GM10266 (cell line): ENCODE measurements around the gene RAB40C.

Experiments
- DNase-seq: peaks from one replicate; pipeline ENCODE4 v3.0.0; 2012; ENCODE audit errors: extremely low spot score
- TF ChIP-seq, protein P1 (sequence below): IDR thresholded peaks from 2 replicates; pipeline ENCODE4 v1.5.1; 2012; ENCODE audit warnings: mild to moderate bottlenecking, low read depth; ENCODE audit not compliant: control insufficient read depth, insufficient read depth; ENCODE audit errors: missing control alignments

Gene RAB40C

DNA sequence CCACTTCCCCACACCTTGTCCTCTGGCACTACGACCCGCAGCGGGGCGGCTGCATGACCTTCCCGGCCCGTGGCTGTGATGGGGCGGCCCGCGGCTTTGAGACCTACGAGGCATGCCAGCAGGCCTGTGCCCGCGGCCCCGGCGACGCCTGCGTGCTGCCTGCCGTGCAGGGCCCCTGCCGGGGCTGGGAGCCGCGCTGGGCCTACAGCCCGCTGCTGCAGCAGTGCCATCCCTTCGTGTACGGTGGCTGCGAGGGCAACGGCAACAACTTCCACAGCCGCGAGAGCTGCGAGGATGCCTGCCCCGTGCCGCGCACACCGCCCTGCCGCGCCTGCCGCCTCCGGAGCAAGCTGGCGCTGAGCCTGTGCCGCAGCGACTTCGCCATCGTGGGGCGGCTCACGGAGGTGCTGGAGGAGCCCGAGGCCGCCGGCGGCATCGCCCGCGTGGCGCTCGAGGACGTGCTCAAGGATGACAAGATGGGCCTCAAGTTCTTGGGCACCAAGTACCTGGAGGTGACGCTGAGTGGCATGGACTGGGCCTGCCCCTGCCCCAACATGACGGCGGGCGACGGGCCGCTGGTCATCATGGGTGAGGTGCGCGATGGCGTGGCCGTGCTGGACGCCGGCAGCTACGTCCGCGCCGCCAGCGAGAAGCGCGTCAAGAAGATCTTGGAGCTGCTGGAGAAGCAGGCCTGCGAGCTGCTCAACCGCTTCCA lies 43.6 kb downstream of the RAB40C start:
- DNase-seq, result no peak
- TF ChIP-seq, protein P1, sequence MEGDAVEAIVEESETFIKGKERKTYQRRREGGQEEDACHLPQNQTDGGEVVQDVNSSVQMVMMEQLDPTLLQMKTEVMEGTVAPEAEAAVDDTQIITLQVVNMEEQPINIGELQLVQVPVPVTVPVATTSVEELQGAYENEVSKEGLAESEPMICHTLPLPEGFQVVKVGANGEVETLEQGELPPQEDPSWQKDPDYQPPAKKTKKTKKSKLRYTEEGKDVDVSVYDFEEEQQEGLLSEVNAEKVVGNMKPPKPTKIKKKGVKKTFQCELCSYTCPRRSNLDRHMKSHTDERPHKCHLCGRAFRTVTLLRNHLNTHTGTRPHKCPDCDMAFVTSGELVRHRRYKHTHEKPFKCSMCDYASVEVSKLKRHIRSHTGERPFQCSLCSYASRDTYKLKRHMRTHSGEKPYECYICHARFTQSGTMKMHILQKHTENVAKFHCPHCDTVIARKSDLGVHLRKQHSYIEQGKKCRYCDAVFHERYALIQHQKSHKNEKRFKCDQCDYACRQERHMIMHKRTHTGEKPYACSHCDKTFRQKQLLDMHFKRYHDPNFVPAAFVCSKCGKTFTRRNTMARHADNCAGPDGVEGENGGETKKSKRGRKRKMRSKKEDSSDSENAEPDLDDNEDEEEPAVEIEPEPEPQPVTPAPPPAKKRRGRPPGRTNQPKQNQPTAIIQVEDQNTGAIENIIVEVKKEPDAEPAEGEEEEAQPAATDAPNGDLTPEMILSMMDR, result no peak

DNA sequence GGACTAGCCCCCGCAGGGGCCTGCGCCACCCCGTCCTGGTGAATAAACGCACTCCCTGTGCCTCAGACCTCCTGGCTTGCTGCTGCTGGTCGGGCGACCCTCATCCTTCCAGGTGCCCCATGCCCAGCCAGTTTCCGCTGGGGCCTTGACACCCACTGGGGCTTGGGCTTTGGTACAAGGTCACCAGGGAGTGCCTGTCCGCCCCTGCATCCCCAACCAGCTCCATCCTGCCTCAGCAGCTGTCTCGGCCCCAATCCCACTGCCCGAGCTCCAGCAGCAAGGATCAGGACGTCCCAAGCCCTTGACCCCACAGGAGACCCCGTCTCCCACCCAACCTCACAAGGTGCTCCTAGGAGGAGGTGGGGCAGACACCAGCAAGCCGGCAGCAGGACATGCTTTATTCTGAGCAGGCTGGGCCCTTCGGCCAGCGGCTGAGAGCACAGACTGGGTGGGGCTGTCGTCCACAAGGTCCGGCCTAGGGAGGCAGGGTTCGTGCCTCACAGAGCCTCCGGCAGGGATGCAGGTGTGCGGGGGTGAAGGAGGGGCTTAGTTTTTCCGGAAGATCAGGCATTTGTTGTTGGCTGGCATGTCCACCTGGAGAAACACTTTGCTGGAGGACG lies 44.3 kb downstream of the RAB40C start:
- TF ChIP-seq, protein P1, result no peak
- no peak for DNase-seq

DNA sequence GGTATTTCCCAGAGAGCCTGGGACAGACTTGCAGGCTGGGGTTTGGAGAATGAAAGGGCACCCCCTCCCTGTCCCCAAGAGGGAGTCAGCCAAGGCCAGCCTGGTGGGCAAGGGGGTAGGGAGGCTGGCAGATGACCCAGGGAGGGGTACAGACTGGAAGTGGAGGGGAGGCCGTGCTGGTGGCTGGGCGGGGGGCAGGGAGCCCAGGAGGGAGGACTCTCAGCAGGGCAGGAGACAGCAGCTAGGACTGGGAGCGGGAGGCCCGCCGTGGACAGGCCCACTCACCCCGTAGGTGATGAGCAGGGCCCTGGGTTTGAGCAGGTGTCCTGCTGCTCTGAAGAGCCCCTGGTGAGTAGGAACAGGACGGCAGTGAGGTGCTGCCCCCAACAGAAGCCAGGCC lies 45.1 kb downstream of the RAB40C start:
- TF ChIP-seq, protein P1, result no peak
- DNase-seq, result no peak

DNA sequence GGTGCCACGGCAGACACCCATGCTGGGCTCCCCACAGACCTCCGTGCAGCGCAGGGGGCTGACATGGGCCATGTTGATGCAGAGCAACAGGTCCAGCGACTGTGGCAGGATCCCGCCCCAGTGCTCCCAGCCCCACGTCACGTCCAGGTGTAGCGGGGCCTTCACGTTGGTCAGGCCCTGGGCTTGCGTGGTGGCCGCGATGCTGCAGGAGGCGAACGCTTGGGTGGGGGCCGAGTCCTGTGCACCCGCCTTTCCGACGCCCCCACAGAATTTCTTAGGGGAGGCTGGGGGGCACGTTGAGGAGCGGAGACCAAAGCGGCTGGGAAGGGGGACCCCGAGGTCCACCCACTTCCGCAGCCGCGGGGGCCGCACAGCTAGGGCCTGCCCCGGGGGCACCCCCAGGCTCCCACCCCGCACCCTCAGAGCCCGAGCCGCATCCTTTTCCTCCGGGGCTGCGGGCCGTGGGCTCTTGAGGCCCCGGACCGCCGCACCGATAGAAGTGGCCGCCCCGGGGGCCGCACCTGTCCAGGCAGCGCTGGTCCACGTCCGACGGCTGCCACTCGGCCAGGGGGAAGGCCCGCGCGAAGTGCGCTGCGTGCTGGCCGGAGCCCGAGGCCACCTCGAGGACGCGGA lies 45.8 kb downstream of the RAB40C start:
- TF ChIP-seq, protein P1, result no peak
- peak; percentile 59 for DNase-seq

DNA sequence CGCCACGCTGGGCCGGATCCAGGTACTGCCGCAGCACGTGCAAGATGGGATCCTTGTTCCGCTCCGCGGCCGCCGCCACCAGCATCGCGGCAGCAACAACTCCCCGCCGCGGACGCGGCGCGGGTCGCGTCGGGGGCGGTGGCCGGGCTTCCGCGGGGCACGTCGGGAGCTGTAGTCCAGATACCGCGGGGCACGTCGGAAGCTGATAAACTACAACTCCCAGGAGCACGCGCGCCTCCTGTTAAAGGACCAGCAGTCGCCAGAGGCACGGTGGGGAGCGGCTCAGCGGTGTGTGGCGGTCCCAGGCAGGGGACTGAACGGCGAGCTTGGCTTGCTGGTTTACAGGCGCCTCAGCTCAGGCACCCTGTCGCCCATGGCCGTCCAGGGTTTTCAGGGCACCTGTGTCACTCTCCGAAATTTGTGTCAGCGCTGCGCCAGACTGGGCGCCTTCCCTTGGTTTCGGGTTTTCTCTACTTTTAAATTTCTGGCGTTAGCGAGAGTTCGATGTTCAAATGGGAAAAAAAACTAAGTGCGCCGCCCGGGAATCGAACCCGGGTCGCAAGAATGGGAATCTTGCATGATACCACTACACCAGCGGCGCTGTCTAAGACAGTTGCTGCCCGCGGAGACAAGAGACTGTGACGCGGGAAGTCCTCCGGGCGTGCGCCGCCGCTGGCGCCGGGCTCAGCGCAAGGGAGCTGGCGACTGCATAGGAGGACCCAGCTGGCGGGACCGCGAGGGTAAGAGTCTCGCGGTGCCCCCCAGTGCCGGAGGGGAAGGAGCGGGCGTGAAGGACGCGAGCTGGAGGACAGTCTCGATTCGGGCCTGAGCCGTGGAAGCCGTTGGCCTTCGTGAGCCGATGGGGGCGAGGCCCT lies 46.6 kb downstream of the RAB40C start, which contains the start of gene METTL26:
METTL26 (minus strand) TSS at position 100 of the 875 bp plus-strand sequence; CDS start at position 85, 15 bp downstream.
- DNase-seq, result peak; percentile 99

More for the DNA sequence above, 46.6 kb downstream of the RAB40C start, which contains the start of gene METTL26:
- TF ChIP-seq, protein P1, result no peak
